ENCODE data around the gene HTR3C.
"Not testable (repeated sequence)": the region's sequence is repeated elsewhere in the genome, so short reads cannot be mapped to it uniquely, and the experiment has no call there.

HTR3C gene, protein sequence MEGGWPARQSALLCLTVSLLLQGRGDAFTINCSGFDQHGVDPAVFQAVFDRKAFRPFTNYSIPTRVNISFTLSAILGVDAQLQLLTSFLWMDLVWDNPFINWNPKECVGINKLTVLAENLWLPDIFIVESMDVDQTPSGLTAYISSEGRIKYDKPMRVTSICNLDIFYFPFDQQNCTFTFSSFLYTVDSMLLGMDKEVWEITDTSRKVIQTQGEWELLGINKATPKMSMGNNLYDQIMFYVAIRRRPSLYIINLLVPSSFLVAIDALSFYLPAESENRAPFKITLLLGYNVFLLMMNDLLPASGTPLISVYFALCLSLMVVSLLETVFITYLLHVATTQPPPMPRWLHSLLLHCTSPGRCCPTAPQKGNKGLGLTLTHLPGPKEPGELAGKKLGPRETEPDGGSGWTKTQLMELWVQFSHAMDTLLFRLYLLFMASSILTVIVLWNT

DNA sequence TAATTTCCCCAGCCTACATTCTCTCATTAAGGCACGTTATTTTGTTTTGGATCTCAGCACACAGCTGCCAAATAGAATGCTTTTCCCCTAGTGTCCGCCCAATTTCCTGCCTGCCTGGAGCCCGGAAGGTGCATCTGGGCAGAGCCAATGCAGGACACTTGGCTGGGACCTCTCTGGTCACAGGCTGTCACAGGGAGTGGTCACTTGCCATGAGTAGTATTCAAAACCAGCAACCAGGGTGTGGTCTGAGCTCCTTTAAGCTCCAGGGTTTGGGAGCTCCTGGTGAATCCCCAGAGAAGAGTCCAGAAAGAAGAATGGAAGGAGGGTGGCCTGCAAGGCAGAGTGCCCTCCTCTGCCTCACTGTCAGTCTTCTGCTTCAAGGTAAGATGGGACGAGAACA lies at the start of gene HTR3C:
Gene HTR3C (plus strand): TSS at position 281 of the 400 bp plus-strand sequence. CDS start 34 bp downstream, at position 315.
- DNase-seq (ENCODE audit: low spot score) (no peak), ATAC-seq (ENCODE audit: low read depth) (no peak)
- Histone ChIP-seq H3K9me3 (ENCODE audit: severe bottlenecking) (no peaks in the 10 kb centered on the region), H3K4me1 (ENCODE audit: insufficient read depth, poor library complexity, severe bottlenecking) (no peaks in the 10 kb centered on the region), H3K27ac (ENCODE audit: poor library complexity, severe bottlenecking) (no peak within 1 kb of the TSS), H3K36me3 (ENCODE audit: low read depth) (no peaks in the 10 kb centered on the region), H3K4me3 (ENCODE audit: severe bottlenecking) (no peak within 1 kb of the TSS), H3K27me3 (ENCODE audit: insufficient read depth, poor library complexity, severe bottlenecking) (no peaks in the 10 kb centered on the region)
- TF ChIP-seq, protein P1, sequence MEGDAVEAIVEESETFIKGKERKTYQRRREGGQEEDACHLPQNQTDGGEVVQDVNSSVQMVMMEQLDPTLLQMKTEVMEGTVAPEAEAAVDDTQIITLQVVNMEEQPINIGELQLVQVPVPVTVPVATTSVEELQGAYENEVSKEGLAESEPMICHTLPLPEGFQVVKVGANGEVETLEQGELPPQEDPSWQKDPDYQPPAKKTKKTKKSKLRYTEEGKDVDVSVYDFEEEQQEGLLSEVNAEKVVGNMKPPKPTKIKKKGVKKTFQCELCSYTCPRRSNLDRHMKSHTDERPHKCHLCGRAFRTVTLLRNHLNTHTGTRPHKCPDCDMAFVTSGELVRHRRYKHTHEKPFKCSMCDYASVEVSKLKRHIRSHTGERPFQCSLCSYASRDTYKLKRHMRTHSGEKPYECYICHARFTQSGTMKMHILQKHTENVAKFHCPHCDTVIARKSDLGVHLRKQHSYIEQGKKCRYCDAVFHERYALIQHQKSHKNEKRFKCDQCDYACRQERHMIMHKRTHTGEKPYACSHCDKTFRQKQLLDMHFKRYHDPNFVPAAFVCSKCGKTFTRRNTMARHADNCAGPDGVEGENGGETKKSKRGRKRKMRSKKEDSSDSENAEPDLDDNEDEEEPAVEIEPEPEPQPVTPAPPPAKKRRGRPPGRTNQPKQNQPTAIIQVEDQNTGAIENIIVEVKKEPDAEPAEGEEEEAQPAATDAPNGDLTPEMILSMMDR (IDR thresholded peaks at IDR 0.05; ENCODE audit: poor library complexity, severe bottlenecking), result no peak

DNA sequence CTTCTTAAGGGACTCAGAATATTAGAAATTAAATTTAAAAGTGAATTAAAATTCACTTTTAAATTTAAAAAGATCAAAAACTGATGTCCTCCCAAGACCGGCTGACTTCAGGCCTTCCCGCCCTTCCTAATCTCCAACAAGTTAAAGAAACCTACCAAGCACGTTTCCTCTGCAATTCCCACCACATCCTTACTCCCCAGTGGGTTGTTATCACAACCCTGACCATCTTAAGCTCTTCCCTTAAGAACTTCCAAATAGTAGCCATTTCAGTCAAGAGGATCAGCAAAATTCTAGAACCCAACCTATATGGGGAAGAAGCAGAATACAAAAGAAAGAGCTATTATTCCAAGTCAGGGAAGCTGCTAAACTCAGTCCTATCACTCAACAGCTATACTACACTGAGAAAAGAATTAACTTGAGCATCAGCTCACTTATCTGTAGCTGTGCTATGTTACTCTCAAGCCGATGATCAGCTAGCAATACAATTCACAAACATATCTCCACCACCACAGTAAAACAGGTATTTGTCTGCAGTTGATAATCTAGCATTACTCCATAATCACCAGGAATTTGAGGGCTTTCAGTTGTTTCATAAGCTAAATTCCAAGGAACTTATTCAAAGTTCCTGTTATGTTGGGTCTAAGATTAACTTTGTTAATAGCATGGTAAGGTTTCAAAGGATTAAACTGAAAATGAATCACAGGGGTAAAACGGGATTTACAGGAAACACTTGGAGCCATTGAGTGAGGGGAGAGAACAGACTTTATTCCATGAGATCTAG lies 49.5 kb upstream of the HTR3C start:
- TF ChIP-seq, protein P1 (IDR thresholded peaks at IDR 0.05; ENCODE audit: poor library complexity, severe bottlenecking), result no peak
- H3K4me3 ChIP-seq (ENCODE audit: severe bottlenecking), result no peak overlapping the region
- peak overlapping the region; percentile 79 for H3K27ac ChIP-seq (ENCODE audit: poor library complexity, severe bottlenecking)
- H3K4me1 ChIP-seq (ENCODE audit: insufficient read depth, poor library complexity, severe bottlenecking), result peaks cover 36% of the 10 kb centered on the region
- peak; percentile 54 for ATAC-seq (ENCODE audit: low read depth)
- no peaks in the 10 kb centered on the region for H3K27me3 ChIP-seq (ENCODE audit: insufficient read depth, poor library complexity, severe bottlenecking)
- DNase-seq (ENCODE audit: low spot score), result no peak
- H3K36me3 ChIP-seq (ENCODE audit: low read depth), result peaks cover 20% of the 10 kb centered on the region
- no peaks in the 10 kb centered on the region for H3K9me3 ChIP-seq (ENCODE audit: severe bottlenecking)

DNA sequence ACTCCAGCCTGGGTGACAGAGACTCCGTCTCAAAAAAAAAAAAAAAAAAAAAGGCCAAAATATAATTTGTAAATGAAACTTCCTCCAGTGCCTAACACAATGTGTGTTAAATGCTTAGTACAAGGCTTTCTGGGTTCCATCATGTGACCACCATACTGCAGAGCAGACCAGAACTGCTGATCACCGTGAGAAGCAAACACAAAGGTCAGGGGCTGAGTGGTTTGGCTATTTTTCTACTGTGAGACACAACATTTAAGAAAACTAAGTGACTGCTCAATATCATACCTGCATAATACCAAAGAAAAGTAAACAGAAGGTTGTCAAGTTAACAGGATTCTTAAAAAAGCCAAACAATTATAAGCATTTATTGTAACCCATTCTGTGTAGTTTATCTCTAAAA lies 48.4 kb upstream of the HTR3C start:
- Histone ChIP-seq H3K9me3 (ENCODE audit: severe bottlenecking) (no peaks in the 10 kb centered on the region), H3K27me3 (ENCODE audit: insufficient read depth, poor library complexity, severe bottlenecking) (no peaks in the 10 kb centered on the region), H3K4me1 (ENCODE audit: insufficient read depth, poor library complexity, severe bottlenecking) (peaks cover 29% of the 10 kb centered on the region), H3K27ac (ENCODE audit: poor library complexity, severe bottlenecking) (peak overlapping the region; percentile 79), H3K4me3 (ENCODE audit: severe bottlenecking) (no peak overlapping the region), H3K36me3 (ENCODE audit: low read depth) (peaks cover 26% of the 10 kb centered on the region)
- TF ChIP-seq, protein P1 (IDR thresholded peaks at IDR 0.05; ENCODE audit: poor library complexity, severe bottlenecking), result no peak
- DNase-seq (ENCODE audit: low spot score) (no peak), ATAC-seq (ENCODE audit: low read depth) (no peak)

DNA sequence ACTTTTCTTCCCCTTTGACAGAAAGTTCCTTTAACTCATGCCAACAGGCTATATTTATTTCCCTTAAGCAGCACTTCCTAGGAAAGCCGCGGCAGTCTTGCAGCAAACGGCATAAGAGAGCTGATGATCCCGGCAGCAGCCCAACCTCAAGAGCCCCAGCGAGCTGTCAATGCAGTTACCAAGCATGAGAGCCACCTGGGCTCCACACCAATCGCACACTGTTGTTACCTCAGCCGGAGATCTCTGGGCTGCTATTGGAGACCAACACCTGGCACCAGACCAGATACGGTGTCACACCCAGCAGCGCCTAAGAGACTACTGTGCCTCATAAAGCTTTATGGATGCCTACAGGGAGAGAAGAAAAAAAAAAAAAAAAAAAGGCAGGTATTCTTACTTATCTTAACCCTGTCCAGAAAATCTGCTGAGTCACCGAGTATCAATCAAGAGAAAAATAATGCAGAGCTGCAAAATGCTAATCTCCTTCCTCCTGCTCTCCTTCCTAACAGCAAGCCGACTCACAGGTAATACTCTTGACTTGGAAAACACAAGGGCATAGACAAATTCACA lies 46.8 kb upstream of the HTR3C start:
- DNase-seq (ENCODE audit: low spot score) (peak; percentile 91), ATAC-seq (ENCODE audit: low read depth) (peak; percentile 97)
- no peaks in the 10 kb centered on the region for H3K27me3 ChIP-seq (ENCODE audit: insufficient read depth, poor library complexity, severe bottlenecking)
- peak overlapping the region; percentile 79 for H3K27ac ChIP-seq (ENCODE audit: poor library complexity, severe bottlenecking)
- no peaks in the 10 kb centered on the region for H3K9me3 ChIP-seq (ENCODE audit: severe bottlenecking)
- TF ChIP-seq, protein P1 (IDR thresholded peaks at IDR 0.05; ENCODE audit: poor library complexity, severe bottlenecking), result no peak
- H3K36me3 ChIP-seq (ENCODE audit: low read depth), result peaks cover 22% of the 10 kb centered on the region
- peaks cover 29% of the 10 kb centered on the region for H3K4me1 ChIP-seq (ENCODE audit: insufficient read depth, poor library complexity, severe bottlenecking)
- H3K4me3 ChIP-seq (ENCODE audit: severe bottlenecking), result no peak overlapping the region

DNA sequence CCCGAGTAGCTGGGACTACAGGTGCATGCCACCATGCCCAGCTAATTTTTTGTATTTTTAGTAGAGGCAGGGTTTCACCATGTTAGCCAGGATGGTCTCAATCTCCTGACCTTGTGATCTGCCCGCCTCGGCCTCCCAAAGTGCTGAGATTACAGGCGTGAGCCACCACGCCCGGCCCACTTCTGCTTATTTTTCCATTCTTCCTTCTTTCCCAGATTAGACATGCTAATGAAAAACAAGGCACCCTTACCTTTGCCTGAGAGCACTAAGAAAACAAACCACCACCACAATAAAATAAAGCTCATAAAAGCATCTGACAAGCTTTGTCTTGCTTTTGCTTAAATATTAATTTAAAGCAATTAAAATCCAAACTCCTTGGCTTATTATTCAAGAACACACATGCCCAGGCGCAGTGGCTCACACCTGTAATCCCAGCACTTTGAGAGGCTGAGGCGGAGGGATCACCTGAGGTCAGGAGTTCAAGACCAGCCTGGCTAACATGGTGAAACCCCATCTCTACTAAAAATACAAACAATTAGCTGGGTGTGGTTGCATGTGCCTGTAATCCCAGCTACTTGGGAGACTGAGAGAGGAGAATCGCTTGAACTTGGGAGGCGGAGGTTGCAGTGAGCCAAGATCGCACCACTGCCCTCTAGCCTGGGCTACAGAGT lies 45.6 kb upstream of the HTR3C start:
- H3K27ac ChIP-seq (ENCODE audit: poor library complexity, severe bottlenecking), result peak overlapping the region; percentile 79
- peaks cover 29% of the 10 kb centered on the region for H3K4me1 ChIP-seq (ENCODE audit: insufficient read depth, poor library complexity, severe bottlenecking)

More for the DNA sequence above, 45.6 kb upstream of the HTR3C start:
- peaks cover 34% of the 10 kb centered on the region for H3K36me3 ChIP-seq (ENCODE audit: low read depth)
- H3K27me3 ChIP-seq (ENCODE audit: insufficient read depth, poor library complexity, severe bottlenecking); ATAC-seq (ENCODE audit: low read depth); H3K4me3 ChIP-seq (ENCODE audit: severe bottlenecking); H3K9me3 ChIP-seq (ENCODE audit: severe bottlenecking); DNase-seq (ENCODE audit: low spot score): not testable (repeated sequence)

Data from RWPE2 (cell line).